CD1c-positive myeloid dendritic cell (primary cell): Measurements from ENCODE around the gene TERT.
"Not testable (repeated sequence)": the region's sequence is repeated elsewhere in the genome, so short reads cannot be mapped to it uniquely, and the experiment has no call there.

Source experiments
- DNase-seq: peaks from one replicate; pipeline ENCODE4 v3.0.0-alpha.2; 2016; ENCODE audit errors: extremely low spot score

TERT gene

DNA sequence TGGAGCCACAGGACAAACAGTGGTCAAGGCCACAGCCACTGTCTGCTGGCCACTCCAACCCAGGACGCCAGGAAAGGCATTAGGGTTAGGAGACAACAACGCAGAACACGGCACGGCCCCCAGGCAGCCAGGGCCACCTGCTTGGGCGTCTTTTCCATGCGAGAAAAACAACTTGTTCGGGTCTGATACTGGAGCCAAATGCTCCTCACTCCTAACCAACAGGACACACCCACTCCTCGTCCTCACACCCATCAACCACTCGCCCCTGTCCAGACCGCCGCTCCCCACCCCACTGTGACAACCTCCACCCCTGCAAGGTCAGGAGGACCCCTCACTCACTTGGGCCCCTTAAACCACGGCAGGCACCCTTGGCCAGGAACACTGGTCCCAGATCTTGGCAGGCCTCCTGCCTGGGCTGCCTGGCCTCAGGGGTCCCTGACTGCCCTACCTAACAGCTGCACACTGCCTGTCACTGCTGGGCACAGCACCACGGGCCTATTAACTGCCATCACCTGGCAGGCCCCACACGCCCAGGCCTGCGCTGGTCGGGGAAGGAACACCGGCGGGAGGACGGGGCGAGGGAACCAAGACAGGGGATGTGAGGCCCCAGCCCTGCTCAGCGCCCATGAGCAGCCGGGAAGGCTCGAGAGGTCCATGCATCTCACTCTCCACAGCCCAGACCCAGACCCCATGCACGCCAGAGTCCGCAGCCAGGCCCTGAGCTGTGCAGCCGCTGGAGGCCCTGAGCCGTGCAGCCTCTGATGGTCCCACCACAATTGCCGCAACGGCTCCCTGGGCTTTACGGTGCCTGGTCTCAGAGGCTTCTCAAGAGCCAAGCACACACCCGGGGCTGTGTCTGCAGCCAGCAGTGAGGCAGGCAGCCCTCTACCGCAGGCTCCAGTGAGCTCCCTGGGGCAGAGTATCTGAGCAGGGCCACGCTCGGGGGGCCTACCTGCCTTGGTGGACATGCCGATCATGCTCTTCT is 36.3 kb upstream of the TERT start:
- DNase-seq = no peak

DNA sequence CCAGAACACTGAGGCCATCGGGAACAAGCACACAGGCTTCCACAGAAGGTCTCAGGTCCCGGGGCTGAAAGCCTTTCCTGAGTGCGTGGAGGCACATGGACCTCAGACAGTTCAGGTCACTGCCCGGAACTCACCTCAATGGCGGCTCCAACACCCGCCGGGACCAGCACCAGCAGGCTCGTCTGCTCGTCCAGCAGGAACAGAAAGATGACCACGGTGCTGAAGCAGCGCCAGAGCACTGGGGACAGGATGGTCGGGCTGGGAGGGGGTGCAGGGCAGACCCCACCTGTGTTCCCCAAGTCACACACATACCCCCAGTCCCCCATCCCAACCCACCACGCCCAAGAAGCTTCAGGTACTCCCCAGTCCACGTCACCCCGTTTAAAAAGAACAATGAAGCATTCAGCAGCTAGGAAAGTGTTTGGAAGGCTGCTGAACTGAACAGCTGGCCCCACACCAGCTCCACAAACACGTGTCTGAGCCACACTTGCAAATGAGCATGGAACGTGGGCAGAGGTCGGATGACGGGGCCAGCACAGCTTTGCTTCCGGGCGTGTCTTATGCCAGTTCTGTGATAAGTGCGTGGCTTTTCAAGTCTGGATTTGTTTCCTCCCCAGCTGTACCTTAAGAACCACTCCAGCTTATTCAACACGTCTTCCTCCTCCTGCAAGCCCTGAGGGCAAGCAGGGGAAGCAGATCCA is 35.4 kb upstream of the TERT start:
- DNase-seq = no peak

DNA sequence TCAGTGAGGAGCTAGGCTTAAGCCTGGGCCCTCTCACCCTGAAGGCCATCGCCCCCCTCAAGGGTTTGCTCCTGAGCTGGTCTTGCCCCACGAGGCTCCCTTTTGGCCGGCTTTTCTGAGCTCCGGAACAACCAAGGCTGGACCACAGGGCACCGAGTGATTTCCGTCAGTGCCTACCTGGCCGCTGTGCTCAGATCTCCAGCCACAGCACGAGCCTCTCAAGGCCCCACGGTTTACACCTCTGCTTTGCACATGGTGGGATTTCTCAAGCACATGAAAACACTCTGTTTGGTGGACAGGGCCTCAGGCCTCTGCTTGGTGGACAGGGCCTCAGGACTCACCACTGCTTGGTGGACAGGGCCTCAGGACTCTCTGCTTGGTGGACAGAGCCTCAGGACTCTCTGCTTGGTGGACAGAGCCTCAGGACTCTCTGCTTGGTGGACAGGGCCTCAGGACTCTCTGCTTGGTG is 34.3 kb upstream of the TERT start:
- DNase-seq = no peak

DNA sequence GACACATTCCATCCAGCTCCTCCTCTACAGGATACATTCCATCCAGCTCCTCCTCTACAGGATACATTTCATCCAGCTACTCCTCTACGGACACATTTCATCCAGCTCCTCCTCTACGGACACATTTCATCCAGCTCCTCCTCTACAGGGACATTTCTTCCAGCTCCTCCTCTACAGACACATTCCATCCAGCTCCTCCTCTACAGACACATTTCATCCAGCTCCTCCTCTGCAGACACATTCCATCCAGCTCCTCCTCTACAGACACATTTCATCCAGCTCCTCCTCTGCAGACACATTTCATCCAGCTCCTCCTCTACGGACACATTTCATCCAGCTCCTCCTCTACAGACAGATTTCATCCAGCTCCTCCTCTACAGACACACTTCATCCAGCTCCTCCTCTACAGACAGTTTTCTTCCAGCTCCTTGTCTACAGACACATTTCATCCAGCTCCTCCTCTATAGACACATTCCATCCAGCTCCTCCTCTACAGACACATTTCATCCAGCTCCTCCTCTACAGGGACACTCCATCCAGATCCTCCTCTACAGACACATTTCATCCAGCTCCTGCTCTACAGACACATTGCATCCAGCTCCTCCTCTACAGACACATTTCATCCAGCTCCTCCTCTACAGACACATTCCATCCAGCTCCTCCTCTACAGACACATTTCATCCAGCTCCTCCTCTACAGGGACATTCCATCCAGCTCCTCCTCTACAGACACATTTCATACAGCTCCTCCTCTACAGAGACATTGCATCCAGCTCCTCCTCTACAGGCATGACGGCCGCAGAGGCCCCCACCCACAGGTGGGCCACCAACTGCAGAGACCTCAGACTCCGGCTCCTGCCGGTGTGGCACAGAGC is 33.6 kb upstream of the TERT start:
- DNase-seq = not testable (repeated sequence)

DNA sequence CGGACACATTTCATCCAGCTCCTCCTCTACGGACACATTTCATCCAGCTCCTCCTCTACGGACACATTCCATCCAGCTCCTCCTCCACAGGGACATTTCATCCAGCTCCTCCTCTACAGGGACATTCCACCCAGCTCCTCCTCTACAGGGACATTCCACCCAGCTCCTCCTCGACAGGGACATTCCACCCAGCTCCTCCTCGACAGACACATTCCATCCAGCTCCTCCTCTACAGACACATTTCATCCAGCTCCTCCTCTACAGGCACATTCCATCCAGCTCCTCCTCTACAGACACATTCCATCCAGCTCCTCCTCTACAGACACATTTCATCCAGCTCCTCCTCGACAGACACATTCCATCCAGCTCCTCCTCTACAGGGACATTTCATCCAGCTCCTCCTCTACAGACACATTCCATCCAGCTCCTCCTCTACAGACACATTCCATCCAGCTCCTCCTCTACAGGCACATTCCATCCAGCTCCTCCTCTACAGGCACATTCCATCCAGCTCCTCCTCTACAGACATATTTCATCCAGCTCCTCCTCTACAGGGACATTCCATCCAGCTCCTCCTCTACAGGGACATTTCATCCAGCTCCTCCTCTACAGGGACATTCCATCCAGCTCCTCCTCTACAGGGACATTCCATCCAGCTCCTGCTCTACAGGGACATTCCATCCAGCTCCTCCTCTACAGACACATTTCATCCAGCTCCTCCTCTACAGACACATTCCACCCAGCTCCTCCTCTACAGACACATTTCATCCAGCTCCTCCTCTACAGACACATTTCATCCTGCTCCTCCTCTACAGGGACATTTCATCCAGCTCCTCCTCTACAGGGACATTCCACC is 32.3 kb upstream of the TERT start:
- not testable (repeated sequence) for DNase-seq

DNA sequence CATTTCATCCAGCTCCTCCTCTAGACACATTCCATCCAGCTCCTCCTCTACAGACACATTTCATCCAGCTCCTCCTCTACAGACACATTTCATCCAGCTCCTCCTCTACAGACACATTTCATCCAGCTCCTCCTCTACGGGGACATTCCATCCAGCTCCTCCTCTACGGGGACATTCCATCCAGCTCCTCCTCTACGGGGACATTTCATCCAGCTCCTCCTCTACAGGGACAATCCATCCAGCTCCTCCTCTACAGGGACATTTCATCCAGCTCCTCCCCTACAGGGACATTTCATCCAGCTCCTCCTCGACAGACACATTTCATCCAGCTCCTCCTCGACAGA is 31.6 kb upstream of the TERT start:
- not testable (repeated sequence) for DNase-seq

DNA sequence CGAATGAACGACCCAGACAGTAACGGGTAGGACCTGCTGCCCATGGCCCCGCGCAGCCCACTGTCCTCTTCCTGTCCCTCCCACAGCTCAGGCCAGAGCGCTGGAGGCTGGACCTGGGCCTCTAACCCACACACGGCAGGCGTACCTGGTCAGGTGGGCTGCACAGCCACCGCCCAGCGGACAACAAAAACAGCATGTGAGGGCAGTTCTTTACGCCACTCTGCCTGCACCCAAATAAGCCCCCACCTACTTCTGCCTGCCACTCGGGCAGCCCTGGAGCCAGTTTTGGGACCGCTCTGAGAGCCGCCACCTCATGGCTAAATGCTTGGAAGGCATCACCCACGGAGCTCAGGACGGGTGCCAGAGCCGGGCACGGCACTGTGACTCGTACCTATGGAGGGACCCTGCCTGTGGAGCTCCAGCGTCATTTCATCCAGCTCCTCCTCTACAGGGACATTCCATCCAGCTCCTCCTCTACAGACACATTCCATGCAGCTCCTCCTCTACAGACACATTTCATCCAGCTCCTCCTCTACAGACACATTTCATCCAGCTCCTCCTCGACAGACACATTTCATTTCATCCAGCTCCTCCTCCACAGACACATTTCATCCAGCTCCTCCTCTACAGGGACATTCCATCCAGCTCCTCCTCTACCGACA is 31.1 kb upstream of the TERT start:
- DNase-seq = no peak

DNA sequence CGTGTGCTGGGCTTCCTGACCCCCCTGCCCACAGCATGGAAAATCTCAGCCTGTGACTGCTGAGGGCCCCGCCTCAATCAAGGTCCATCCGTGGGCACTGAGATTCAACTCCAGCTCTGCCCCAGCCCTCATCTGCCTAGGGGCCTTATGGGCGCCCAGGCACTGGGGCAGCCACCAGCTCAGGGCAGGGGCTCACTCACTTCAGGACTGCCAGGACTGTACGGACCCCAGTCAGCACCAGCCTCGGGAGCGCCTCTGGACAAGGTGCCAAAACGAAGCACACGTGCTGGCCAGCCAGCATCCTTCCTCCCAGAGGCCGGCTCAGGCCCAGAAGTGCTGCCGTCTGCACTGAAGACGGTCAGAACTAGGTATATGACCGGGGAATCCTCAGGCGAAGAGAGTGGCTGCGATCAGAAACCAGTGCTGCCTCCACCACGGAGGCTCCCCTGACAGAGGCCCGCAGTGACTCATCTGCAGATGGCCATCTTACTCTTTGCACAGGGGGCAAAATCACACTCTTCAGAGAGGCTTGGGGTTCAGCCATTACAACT is 30.4 kb upstream of the TERT start:
- DNase-seq = no peak

DNA sequence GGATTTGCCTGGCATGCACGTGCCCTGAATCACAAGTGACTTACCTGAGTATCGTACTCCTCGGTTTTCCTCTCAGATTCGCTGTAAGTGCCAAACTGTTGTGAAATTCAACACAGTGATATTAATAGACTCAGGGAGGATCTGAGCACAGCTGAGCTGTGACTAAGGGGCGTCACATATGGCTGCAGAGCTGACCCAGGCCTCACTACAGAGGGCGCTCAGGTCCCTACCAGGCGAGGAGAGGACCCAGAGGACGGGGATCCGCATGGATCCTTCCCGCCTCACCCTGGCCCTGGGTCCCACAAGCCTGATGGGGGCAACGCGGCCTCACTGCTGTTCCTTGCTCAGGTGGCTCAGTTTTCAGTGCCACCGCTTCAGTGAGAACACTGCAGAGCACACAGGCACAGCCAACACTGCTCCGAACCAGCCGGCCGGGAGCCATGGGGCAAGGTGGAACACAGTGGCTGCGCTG is 29.9 kb upstream of the TERT start:
- DNase-seq = no peak

DNA sequence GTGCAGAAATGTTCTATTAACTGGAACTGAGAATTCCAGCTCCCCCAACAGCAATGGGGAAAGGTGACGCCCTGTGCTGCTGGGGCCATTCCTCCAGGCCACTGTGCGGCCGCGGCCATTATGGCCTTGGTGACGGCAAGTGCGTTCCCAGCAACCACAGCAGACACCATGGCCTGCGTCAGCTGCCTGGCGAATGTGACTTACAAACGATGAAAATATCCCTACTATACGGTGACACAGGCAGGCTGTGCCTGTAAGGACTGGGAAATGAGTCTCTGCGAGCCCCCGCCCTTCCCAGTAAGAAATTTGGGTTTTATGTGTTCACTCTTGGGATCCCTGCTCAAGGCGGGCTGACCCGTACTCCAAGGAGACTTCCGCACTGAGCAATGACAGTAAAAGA is 29.4 kb upstream of the TERT start:
- no peak for DNase-seq

DNA sequence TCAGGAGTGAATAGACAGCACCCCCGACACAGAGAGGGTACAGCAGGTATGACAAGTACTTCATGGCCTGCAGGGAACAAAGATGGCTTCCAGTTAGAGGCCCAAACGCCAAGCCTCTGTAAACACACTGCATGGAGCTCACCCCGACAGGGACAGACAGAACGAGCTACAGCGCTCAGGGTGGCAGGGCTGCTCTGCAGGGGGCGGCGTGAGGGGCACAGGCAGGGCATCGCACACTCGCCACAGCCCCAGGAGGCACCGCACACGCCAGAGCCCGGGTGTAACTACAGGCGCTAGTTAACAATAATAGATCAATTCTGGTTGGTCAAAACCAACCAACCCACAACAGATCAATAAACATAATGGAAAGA is 28.9 kb upstream of the TERT start:
- no peak for DNase-seq

DNA sequence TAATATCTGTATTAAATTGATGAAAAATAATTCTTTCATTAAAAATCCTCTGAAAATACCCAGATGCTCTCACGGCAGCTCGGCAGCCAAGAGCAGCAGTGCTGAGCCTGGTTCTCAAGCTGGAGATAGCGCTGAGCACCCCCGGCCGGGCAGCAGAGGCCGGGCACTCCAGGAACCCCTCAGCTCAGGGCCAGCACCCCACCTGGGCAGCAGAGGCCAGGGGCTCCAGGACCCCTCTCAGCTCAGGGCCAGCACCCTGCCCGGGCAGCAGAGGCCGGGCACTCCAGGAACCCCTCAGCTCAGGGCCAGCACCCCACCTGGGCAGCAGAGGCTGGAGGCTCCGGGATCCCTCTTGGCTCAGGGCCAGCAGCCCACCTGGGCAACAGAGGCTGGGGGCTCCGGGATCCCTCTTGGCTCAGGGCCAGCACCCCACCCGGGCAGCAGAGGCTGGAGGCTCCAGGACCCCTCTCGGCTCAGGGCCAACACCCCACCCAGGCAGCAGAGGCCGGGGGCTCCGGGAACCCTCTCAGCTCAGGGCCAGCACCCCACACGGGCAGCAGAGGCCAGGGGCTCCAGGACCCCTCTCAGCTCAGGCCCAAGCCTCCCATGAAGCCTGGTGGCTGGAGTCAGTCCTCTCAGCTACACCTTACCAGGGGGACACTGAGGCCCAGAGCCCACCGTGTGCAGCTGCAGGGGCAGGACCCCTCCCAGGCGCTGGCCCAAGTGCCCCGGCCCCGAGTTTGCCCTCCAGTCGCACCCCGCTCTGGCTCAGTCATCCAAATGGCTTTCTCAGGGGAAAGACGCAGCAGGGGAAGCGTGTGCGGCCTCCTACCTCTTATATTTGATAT is 28.3 kb upstream of the TERT start:
- no peak for DNase-seq

DNA sequence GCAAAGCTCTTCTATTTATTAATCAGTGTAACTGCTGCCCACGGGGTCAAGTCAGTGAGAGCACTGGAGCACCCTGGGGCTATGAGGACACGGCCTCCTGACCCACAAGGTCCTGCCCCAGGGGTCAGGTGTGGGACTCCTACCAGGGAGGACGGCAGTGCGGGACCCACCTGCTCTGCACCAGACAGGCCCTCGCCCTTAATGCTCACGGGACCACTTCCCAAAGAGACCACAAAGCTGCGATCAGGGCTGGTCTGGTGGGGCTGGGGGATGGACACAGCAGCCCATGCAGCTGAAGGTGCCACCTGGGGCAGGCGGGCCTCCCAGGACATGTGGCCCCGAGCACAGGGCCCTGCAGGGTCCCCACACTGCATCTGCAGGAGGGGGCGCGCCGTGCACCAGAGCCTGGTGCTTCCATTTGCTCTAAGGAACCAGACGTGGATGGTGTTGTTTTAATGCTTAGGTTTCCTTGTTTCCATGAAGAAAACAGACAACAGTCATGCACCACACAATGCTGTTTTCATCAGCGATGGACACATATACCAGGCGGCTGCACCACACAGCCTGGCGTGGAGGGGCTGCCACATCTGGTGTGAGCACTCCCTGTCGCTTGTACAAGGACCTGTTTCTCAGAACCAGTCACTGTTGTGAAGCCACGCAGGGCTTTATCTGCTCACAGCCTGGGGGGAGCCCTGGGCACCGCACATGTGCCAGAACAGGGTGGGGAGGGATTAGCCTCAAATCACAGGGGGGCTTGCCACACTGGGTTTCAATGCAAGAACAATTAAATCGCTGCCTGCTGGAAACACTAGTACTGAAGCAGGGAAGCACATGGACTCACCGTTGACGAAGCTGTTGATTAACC is 27.4 kb upstream of the TERT start:
- DNase-seq = no peak

DNA sequence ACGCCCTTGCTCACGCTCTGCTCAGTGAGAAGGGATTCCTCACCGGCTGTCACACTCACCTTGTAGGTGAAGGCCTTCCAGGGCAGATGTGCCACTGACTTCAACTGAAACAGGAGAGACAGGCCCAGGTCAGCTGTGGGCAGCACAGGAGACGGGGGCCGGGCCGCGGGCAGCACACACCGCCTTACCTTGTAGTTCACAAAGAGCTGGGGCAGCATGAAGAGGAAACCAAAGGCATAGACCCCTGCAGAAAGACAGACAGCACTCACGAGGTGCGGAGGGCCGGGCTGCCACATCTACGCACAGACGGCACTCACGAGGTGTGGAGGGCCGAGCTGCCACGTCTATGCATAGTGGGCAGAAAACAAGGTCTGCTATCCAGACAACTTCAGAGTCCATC is 26.7 kb upstream of the TERT start:
- no peak for DNase-seq

DNA sequence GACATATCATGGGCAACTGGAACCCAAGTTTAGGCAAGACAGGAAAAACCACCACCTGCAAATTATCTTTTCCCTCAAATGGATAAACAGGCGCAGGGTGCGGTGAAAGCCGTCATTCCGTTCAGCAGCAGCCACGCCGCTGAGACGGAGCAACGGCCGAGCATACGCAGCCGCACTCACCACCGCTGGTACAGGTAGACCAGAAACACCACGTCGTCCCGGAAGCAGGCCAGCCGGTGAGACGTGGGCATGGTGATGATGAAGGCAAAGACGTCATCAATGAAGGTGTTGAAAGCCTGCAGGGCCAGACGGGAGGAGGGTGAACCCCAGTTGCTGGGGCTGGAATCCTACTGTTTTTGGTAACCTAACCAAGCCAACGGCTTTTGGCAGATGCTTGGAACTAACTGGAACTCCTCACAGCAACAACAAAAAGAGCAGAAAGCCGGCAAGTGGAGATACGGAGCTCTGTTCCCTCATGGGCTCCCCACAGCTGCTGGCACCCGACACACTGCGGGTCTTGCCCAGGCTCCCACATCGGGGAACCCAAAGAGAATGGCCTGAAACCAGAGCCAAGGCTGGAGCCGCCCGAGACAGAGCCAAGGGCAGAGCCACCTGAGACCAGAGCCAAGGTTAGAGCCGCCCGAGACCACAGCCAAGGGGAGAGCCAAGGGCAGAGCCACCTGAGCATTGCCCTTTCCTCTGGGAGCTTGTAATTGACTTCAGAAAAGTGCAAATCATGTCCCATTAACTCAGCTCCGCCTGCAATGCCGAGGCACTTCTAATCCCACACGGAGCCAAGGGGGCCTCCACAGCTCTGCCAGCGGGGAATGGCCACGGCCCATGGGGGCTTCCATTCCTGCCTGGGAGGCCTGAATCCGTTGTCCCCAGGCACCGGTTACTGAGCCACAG is 25.8 kb upstream of the TERT start:
- DNase-seq = no peak

DNA sequence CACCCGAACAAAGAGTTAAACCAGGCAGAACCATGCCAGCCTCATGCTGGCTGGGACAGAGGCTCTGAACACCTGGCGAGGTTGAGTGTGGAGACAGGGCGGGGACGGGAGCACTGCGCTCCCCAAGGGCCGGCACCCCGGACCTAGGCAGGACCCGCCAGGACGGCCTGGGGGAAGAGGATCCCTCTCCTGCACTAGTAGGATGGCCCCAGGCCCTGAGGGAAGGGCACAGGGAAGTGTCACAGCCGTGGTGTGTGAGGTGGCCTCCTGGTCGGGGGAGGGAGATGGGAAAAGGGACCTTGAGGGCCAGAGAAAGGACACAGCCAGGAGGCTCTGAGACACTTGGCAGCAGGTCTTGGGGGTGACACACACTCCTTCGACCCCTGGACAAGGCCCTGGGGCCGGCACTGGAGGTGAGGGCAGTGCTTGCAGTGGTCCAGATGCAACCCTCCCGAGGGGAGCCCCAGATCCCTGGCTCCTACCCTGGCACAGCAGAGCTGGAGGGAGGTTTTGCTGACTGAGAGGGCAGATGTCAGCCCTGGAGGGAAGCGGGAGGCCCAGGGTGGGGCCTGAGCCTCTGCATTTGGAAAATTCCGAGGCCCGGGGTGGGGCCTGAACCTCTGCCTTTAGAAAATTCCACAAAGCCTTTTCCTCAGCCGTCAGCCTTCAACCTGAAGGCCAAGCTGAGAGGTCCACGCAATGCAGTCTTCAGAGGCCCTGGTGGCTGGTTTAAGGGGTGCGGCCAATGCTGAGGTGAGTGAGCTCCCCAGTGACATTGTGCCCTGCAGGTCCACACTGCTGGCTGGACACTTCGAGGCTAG is 24.8 kb upstream of the TERT start:
- DNase-seq = no peak
